Memory B cell (primary cell): ENCODE results near the gene KNTC1.
"Not testable (repeated sequence)": the region's sequence is repeated elsewhere in the genome, so short reads cannot be mapped to it uniquely, and the experiment has no call there.

Experiments used
- ATAC-seq: fragments of 150-1000 bp; cut with Tn5 transposase; 2 replicates; pipeline ENCODE4 v1.10.0; 2021; ENCODE audit warnings: low read depth, mild to moderate bottlenecking, moderate library complexity
- DNase-seq, 2 donors: peaks; one replicate each; pipeline ENCODE4 v3.0.0; 2022; ENCODE audit warnings: low spot score in 2 of 2
- H3K27ac Mint-ChIP-seq: one replicate; pipeline ENCODE4 v1.8.0; 2022; ENCODE audit warnings: mild to moderate bottlenecking, moderate library complexity, mixed read lengths
- H3K27me3 Mint-ChIP-seq: one replicate; pipeline ENCODE4 v1.8.0; 2022; ENCODE audit warnings: mixed read lengths
- H3K36me3 Mint-ChIP-seq: one replicate; pipeline ENCODE4 v1.8.0; 2022; ENCODE audit warnings: mild to moderate bottlenecking, mixed read lengths
- H3K4me1 Mint-ChIP-seq: one replicate; pipeline ENCODE4 v1.8.0; 2022; ENCODE audit warnings: mixed read lengths
- H3K4me3 Mint-ChIP-seq: one replicate; pipeline ENCODE4 v1.8.0; 2022; ENCODE audit warnings: mild to moderate bottlenecking, moderate library complexity, mixed read lengths
- H3K9me3 Mint-ChIP-seq: one replicate; pipeline ENCODE4 v1.8.0; 2022; ENCODE audit warnings: mixed read lengths

The KNTC1 gene

GRCh38 chr12:122560138-122560537, 33.1 kb downstream of the KNTC1 start:
- H3K27ac Mint-ChIP-seq, result peak overlapping the region; percentile 91
- peaks cover 10% of the 10 kb centered on the region for H3K36me3 Mint-ChIP-seq
- H3K9me3 Mint-ChIP-seq, result peaks cover 2% of the 10 kb centered on the region
- H3K4me1 Mint-ChIP-seq, result peaks cover 18% of the 10 kb centered on the region
- no peak for ATAC-seq
- peak overlapping the region; percentile 53 for H3K4me3 Mint-ChIP-seq
- no peaks in the 10 kb centered on the region for H3K27me3 Mint-ChIP-seq
- no peak for DNase-seq

- Mint-ChIP-seq H3K27ac (no peak overlapping the region), H3K27me3 (no peaks in the 10 kb centered on the region), H3K4me1 (peaks cover 13% of the 10 kb centered on the region), H3K9me3 (peaks cover 2% of the 10 kb centered on the region), H3K4me3 (no peak overlapping the region), H3K36me3 (peaks cover 6% of the 10 kb centered on the region)
- ATAC-seq, result no peak
- no peak for DNase-seq
Measured at GRCh38 chr12:122563361-122563760, 36.3 kb downstream of the KNTC1 start.

DNA sequence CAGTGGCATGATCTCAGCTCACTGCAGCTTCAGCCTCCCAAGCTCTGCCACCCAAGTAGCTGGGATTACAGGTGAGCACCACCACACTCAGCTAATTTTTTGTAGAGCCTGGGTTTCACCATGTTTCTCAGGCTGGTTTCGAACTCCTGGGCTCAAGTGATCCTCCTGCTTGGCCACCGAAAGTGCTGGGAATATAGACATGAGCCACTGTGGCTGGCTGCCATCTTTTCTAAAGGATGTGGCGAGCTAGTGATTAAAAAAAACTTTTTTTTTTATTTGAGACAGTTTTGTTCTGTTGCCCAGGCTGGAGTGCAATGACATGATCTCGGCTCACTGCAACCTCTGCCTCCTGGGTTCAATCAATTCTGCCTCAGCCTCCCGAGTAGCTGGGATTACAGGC, 39.8 kb downstream of the KNTC1 start:
- peaks cover 11% of the 10 kb centered on the region for H3K36me3 Mint-ChIP-seq
- not testable (repeated sequence) for ATAC-seq, H3K9me3 Mint-ChIP-seq, H3K27me3 Mint-ChIP-seq, H3K27ac Mint-ChIP-seq, H3K4me1 Mint-ChIP-seq, DNase-seq, H3K4me3 Mint-ChIP-seq

- no peaks in the 10 kb centered on the region for H3K9me3 Mint-ChIP-seq
- no peak for DNase-seq
Measured at GRCh38 chr12:122569288-122569687, 42.2 kb downstream of the KNTC1 start.

GRCh38 chr12:122570006-122570405, 43.0 kb downstream of the KNTC1 start:
- not testable (repeated sequence) for H3K27me3 Mint-ChIP-seq, H3K4me3 Mint-ChIP-seq, DNase-seq, H3K9me3 Mint-ChIP-seq, ATAC-seq, H3K27ac Mint-ChIP-seq, H3K4me1 Mint-ChIP-seq
- H3K36me3 Mint-ChIP-seq, result peaks cover 15% of the 10 kb centered on the region

More at GRCh38 chr12:122569288-122569687, 42.2 kb downstream of the KNTC1 start:
- ATAC-seq, result no peak
- Mint-ChIP-seq H3K36me3 (peaks cover 14% of the 10 kb centered on the region), H3K27me3 (no peaks in the 10 kb centered on the region), H3K4me3 (no peak overlapping the region), H3K4me1 (no peaks in the 10 kb centered on the region), H3K27ac (no peak overlapping the region)

DNA sequence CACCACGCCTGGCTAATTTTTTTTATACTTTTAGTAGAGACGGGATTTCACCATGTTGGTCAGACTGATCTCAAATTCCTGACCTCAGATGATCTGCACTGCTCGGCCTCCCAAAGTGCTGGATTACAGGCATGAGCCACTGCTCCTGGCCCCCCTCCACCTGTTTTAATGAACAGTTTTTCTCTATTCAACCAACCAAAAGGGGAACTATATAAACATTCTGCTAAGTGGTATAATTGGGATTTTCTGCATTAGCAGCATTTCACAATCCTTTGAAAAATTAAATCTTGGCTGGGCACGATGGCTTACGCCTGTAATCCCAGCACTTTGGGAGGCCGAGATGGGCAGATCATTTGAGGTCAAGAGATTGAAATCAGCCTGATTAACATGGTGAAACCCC, 44.8 kb downstream of the KNTC1 start:
- Mint-ChIP-seq H3K27me3 (no peaks in the 10 kb centered on the region), H3K4me3 (no peak overlapping the region), H3K4me1 (no peaks in the 10 kb centered on the region), H3K27ac (no peak overlapping the region), H3K9me3 (no peaks in the 10 kb centered on the region), H3K36me3 (peaks cover 22% of the 10 kb centered on the region)
- ATAC-seq (no peak), DNase-seq (no peak)

- not testable (repeated sequence) for H3K4me1 Mint-ChIP-seq, H3K9me3 Mint-ChIP-seq, H3K27me3 Mint-ChIP-seq, H3K27ac Mint-ChIP-seq, DNase-seq, ATAC-seq, H3K4me3 Mint-ChIP-seq
- H3K36me3 Mint-ChIP-seq, result peaks cover 20% of the 10 kb centered on the region
Measured at GRCh38 chr12:122583294-122583693, 56.2 kb downstream of the KNTC1 start.

- H3K27ac Mint-ChIP-seq, result no peak overlapping the region
- H3K9me3 Mint-ChIP-seq, result no peaks in the 10 kb centered on the region
- no peaks in the 10 kb centered on the region for H3K27me3 Mint-ChIP-seq
- ATAC-seq, result no peak
- peaks cover 20% of the 10 kb centered on the region for H3K36me3 Mint-ChIP-seq
- DNase-seq, result no peak
- peaks cover 3% of the 10 kb centered on the region for H3K4me1 Mint-ChIP-seq
- H3K4me3 Mint-ChIP-seq, result no peak overlapping the region
Measured at GRCh38 chr12:122584177-122584863, 57.3 kb downstream of the KNTC1 start.

DNA sequence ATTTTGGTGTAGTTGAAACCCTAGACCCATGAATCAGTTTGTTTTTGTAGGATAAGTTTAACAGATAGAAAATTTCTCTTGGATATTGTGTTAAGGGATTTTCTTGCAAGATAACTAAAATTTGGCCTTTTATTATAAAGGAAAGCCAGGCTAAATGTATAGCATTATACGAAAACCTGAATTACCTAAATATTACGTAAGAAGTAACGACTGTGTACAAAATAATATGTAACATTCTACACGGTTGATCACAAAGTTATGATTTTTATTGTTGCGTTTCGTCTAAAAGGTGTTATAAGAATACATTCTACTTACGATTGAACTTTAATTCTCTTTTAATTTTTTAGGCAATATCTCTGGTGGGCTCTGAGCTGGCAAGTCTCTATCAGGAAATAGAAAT, 63.9 kb downstream of the KNTC1 start:
- Mint-ChIP-seq H3K4me1 (no peaks in the 10 kb centered on the region), H3K9me3 (no peaks in the 10 kb centered on the region), H3K4me3 (no peak overlapping the region)

GRCh38 chr12:122591966-122592365, 64.9 kb downstream of the KNTC1 start:
- not testable (repeated sequence) for H3K4me3 Mint-ChIP-seq, H3K4me1 Mint-ChIP-seq, ATAC-seq, H3K9me3 Mint-ChIP-seq, H3K27me3 Mint-ChIP-seq, DNase-seq, H3K27ac Mint-ChIP-seq, H3K36me3 Mint-ChIP-seq

More for the DNA sequence above, 63.9 kb downstream of the KNTC1 start:
- no peak for DNase-seq
- H3K36me3 Mint-ChIP-seq, result peaks cover 7% of the 10 kb centered on the region
- no peak for ATAC-seq
- no peaks in the 10 kb centered on the region for H3K27me3 Mint-ChIP-seq
- no peak overlapping the region for H3K27ac Mint-ChIP-seq

- DNase-seq, H3K9me3 Mint-ChIP-seq, ATAC-seq, H3K27me3 Mint-ChIP-seq, H3K4me1 Mint-ChIP-seq, H3K4me3 Mint-ChIP-seq, H3K27ac Mint-ChIP-seq, H3K36me3 Mint-ChIP-seq: not testable (repeated sequence)
Measured at GRCh38 chr12:122592543-122592942, 65.5 kb downstream of the KNTC1 start.

DNA sequence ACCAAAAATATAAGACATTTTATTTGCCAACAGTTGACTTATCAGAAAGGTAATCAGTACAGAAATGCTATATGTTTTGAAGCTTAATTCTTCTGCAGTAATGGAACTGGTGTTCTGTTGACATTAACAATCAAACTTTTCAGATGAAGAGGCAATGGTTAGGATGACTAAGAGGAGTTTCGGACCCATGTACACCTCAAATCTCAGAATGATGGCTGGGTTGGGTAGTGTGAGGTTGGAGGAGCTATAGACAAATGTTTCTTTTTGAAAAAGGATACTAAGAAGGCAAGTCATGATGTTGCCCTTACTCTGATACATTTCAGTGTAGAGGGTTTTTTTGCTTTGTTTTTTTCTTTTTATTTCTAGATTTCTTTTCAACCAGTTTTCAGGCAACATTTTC, 66.9 kb downstream of the KNTC1 start:
- ATAC-seq, result no peak
- peaks cover 10% of the 10 kb centered on the region for H3K36me3 Mint-ChIP-seq
- no peaks in the 10 kb centered on the region for H3K4me1 Mint-ChIP-seq
- H3K4me3 Mint-ChIP-seq, result no peak overlapping the region
- H3K27me3 Mint-ChIP-seq, result no peaks in the 10 kb centered on the region
- DNase-seq, result no peak
- H3K27ac Mint-ChIP-seq, result no peak overlapping the region
- H3K9me3 Mint-ChIP-seq, result no peaks in the 10 kb centered on the region

DNA sequence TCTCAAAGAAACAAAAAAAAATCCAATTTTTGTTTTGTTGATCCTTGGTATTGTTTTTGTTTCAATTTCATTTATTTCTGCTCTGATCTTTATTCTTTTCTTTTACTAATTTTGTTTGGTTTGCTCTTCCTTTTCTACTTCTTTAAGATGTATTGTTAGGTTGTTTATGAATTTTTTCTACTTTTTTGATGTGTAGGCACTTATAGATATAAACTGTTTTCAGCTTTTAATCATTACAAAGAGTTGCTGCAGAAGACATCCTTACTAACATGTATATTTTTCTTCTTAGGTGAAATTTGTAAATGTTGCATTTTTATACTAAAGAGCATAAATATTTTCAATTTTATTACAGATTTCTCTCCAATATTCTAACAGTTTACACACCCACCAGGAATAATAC, 69.8 kb downstream of the KNTC1 start:
- Mint-ChIP-seq H3K36me3 (peaks cover 5% of the 10 kb centered on the region), H3K4me1 (no peaks in the 10 kb centered on the region), H3K9me3 (no peaks in the 10 kb centered on the region), H3K4me3 (no peak overlapping the region), H3K27ac (no peak overlapping the region), H3K27me3 (no peaks in the 10 kb centered on the region)
- DNase-seq, result no peak
- ATAC-seq, result no peak

DNA sequence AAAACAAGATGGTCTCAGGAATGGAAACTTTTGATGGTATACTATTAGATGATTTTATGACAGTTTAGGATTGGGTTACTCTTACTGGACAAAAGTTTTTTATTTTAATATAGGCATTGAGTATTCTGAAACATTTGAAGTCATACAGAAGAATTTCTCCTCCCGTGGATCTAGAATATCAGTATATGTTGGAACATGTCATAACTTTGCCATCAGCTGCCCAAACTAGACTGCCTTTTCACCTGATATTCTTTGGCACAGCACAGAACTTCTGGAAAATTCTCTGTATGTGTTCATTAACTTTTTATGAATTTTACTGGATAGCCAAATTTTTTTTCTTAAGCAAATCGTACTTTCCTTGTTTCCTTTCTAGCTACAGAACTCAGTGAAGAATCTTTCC, 75.4 kb downstream of the KNTC1 start:
- Mint-ChIP-seq H3K27ac (no peak overlapping the region), H3K4me3 (no peak overlapping the region), H3K36me3 (peaks cover 12% of the 10 kb centered on the region), H3K27me3 (no peaks in the 10 kb centered on the region), H3K9me3 (no peaks in the 10 kb centered on the region), H3K4me1 (no peaks in the 10 kb centered on the region)
- ATAC-seq, result no peak
- no peak for DNase-seq

DNA sequence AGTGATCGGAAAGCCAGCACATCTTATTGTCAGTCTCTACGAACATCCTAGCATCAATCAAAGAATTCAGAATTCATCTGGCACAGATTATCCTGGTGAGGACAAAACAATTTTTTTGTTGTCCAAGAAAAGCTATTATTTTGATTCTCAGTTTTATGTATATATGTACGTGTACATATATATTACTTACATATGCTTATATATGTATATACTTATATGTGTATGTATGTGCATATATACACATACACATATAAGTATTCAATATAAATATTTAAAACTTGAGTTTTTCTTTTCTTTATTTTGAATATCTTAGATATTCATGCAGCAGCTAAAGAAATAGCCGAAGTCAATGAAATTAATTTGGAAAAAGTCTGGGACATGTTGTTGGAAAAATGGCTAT, 77.9 kb downstream of the KNTC1 start:
- no peaks in the 10 kb centered on the region for H3K27me3 Mint-ChIP-seq
- H3K27ac Mint-ChIP-seq, result no peak overlapping the region
- ATAC-seq, result no peak
- H3K36me3 Mint-ChIP-seq, result peaks cover 9% of the 10 kb centered on the region
- no peak overlapping the region for H3K4me3 Mint-ChIP-seq
- H3K9me3 Mint-ChIP-seq, result no peaks in the 10 kb centered on the region
- no peak for DNase-seq
- no peaks in the 10 kb centered on the region for H3K4me1 Mint-ChIP-seq
